ENCODE measurements around the gene ATP5MG.
"Not testable (repeated sequence)": the region's sequence is repeated elsewhere in the genome, so short reads cannot be mapped to it uniquely, and the experiment has no call there.

Gene ATP5MG, protein sequence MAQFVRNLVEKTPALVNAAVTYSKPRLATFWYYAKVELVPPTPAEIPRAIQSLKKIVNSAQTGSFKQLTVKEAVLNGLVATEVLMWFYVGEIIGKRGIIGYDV

GRCh38 chr11:118401151-118401879, at the start of gene ATP5MG:
TSS of gene ATP5MG (plus strand) at chr11:118401606. CDS start at chr11:118401666, 60 bp downstream.
- DNase-seq: peak; percentile 33

- DNase-seq: no peak
Observed at GRCh38 chr11:118353084-118353710, 48.2 kb upstream of the ATP5MG start.

- DNase-seq: no peak
Observed at GRCh38 chr11:118358071-118358470, 43.3 kb upstream of the ATP5MG start.

- peak; percentile 80 for DNase-seq
Observed at GRCh38 chr11:118359295-118359958, 42.0 kb upstream of the ATP5MG start, which contains the start of gene UBE4A. TSS of gene UBE4A (plus strand) at chr11:118359600. CDS start at chr11:118365081, 5,481 bp downstream.

GRCh38 chr11:118364956-118365615, 36.3 kb upstream of the ATP5MG start:
- DNase-seq: no peak

- peak; percentile 9 for DNase-seq
Observed at GRCh38 chr11:118366287-118366686, 35.1 kb upstream of the ATP5MG start.

DNA sequence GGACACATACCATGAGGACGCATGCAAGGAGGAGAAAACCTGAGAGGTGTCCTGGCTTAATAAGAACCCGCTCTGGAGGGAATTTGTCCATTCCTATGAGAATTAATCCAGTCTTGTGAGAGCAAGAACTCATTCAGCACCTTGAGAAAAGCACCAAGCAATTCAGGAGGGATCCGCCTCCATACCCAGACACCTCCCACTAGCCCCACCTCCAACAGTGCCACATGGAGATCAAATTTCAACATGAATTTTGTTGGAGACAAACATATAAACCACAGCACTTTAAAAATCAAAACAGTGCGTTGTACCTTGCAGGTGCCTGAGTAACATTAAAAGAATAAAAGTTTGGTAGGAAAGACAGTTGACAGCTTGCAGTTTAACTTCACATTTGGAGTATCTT, 30.6 kb upstream of the ATP5MG start:
- no peak for DNase-seq

- DNase-seq: no peak
Observed at GRCh38 chr11:118373263-118373662, 28.1 kb upstream of the ATP5MG start.

DNA sequence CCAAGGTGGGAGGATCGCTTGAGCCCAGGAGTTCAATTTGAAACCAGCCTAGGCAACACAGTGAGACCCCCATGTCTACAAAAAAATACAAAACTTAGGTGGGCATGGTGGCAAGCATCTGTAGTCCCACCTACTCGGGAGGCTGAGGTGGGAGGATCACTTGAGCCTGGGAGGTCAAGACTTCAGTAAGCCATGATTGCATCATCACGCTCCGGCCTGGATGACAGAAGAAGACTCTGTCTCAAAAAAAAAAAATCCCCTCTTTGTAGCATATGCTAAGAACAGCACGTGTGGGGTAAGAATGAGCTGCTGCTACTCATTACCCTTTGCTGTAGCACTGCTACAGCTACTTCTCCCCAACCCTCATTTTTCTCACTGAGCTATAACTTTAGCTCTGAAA, 27.5 kb upstream of the ATP5MG start:
- DNase-seq: no peak

DNA sequence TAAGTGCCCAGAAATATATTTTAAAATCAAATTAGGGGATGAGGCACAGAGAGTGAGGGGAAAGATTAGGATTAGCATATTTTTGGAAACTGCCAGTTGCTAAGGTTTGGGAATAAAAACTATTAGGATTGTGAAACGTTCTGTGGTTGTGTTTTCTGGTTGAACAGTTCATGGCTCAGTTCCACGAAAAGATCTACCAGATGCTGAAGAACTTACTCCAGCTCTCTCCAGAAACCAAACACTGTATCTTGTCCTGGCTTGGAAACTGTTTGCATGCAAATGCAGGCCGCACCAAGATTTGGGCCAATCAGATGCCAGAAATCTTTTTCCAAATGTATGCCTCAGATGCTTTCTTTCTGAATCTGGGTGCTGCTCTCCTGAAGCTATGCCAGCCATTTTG, 26.7 kb upstream of the ATP5MG start:
- DNase-seq: no peak

DNA sequence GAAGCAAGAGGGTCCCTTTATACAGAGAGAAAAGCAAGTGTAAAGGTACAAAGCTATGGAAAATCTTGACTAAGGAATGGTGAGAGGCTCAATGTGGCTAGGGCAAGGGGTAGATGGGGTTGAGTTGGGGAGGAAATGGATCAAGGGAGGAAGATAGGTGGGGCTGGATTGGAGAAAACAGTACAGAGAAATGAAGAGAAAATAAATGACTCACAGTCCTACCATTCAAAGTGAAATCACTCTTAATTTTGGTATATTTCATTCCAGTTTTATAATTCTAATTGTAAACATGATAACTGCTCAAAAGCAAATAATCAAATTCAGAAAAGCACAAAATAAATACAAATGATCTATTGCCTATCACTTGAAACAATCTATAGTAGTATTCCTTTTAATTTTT, 25.4 kb upstream of the ATP5MG start:
- DNase-seq: no peak

- no peak for DNase-seq
Observed at GRCh38 chr11:118379497-118379896, 21.9 kb upstream of the ATP5MG start.

DNA sequence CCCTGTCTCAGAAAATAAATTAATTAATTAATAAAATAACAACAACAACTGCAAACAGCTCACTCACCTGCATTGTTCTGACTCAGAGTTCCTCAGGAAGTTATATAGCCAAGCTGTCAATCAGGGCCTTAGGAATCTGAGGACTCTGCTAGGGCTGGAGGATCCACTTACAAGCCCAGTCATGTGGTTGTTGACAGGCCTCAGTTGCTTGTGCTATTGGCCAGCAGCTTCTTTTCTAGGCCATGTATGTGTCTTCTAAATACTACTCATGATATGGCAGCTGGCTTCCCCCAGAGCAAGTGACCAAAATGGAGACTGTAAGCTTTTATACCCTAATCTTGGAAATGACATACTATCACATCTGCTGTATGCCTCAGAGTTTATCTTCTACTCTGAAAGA, 20.8 kb upstream of the ATP5MG start:
- no peak for DNase-seq

- DNase-seq: no peak
Observed at GRCh38 chr11:118382954-118383353, 18.5 kb upstream of the ATP5MG start.

DNA sequence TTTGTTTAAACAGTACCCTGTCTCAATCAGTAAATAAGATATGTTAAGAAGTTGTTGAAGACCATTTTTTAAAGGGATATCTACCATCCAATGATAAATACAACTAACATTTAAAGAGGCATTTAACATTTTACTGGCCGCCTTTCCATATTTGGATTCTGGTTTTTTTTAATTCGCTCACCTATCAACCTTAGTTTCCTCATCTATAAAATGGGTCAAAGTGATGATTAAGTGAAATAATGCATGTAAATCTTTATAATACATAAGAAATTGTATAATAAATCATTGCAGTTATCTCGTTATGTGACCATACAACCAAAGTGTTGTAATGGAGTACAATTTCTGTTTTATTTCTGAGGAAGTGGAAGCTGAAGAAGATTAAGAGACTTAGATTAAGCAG, 17.7 kb upstream of the ATP5MG start:
- DNase-seq: no peak

GRCh38 chr11:118396097-118396501, 5.3 kb upstream of the ATP5MG start:
- DNase-seq: no peak

GRCh38 chr11:118397448-118397847, 4.0 kb upstream of the ATP5MG start:
- DNase-seq: no peak

- no peak for DNase-seq
Observed at GRCh38 chr11:118398791-118399559, 2.4 kb upstream of the ATP5MG start.

- no peak for DNase-seq
Observed at GRCh38 chr11:118401880-118402590, 629 bp downstream of the ATP5MG start.

DNA sequence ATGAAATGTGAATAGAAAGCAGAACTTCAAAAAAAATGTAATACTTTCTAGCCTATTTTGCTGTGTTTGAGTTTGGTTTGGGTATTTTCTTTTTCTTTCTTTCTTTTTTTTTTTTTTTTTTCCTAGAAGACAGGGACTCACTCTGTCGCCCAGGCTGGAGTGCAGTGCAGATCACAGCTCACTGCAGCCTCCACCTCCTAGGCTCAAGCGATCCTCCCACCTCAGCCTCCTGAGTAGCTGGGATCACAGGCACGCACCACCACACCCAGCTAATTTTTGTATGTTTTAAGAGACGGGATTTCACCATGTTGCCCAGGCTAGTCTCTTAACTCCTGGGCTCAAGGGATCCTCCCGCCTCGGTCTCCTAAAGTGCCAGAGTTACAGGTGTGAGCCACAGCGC, 1.2 kb downstream of the ATP5MG start:
- not testable (repeated sequence) for DNase-seq

DNA sequence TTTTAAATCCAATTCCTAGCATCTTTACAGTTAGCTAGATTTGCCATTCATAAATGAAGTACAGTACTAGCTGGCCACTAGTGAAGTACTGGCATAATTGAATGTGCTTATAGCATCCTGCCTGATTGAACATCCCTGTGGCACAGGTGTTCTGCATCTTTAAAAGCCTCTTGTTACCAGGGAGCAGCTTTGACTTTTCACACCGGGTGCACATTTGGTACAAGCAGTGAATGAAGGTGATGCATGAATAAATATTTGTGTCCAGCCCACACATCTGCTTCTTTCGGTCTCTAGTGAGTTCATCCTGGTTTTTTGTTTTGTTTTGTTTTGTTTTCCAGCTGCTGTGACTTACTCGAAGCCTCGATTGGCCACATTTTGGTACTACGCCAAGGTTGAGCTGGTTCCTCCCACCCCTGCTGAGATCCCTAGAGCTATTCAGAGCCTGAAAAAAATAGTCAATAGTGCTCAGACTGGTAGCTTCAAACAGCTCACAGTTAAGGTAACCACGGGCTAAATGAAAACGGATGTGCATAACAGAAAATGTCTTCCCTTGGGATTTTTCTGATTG, 5.3 kb downstream of the ATP5MG start:
- peak; percentile 3 for DNase-seq

All from NCI-H1694 (cell line).